ENCODE results near the gene COMMD4.
"Not testable (repeated sequence)": the region's sequence is repeated elsewhere in the genome, so short reads cannot be mapped to it uniquely, and the experiment has no call there.

GRCh38 chr15:75299311-75299688 is 36.6 kb upstream of the COMMD4 start:
- TF ChIP-seq CTCF (IDR thresholded peaks at IDR 0.05; ENCODE audit: insufficient read depth, low read length, poor library complexity, severe bottlenecking): peak; percentile 24
- not testable (repeated sequence) for TF ChIP-seq EZH2phosphoT487 (conservative IDR thresholded peaks at IDR 0.05; ENCODE audit: low read length)
